Activated B cell treated with CpG ODN at 0.5 μM for 24 hours (primary cell): Measurements from ENCODE around the gene DENND10. TPM values are rescaled to one million over a fixed set of nuclear protein-coding genes. Genes with fewer than 3 reads are reported as not detected.
"Not testable (repeated sequence)": the region's sequence is repeated elsewhere in the genome, so short reads cannot be mapped to it uniquely, and the experiment has no call there.

Experiments used
- ATAC-seq: fragments of 200-7000 bp; cut with Tn5 transposase; one replicate; pipeline ENCODE4 v1.10.0; 2021; ENCODE audit warnings: low read depth, mild to moderate bottlenecking, moderate library complexity
- CTCF ChIA-PET: fragments of 350-600 bp; sonication (Branson Sonifier 250); formaldehyde crosslinking; loops from one replicate; lab custom pipeline; 2021; ENCODE audit warnings: antibody characterized with exemption; lab: Charles Lee
- POLR2A ChIA-PET: fragments of 350-600 bp; sonication (Branson Sonifier 250); formaldehyde crosslinking; loops from one replicate; lab custom pipeline; 2021; ENCODE audit warnings: antibody characterized with exemption; lab: Charles Lee
- DNase-seq: peaks from one replicate; pipeline ENCODE4 v3.0.0; 2022
- H3K27ac Mint-ChIP-seq: one replicate; pipeline ENCODE4 v1.8.0; 2020; ENCODE audit warnings: mixed read lengths
- H3K27me3 Mint-ChIP-seq: one replicate; pipeline ENCODE4 v1.8.0; 2021; ENCODE audit warnings: mixed read lengths
- H3K36me3 Mint-ChIP-seq: one replicate; pipeline ENCODE4 v1.8.0; 2021; ENCODE audit warnings: low read depth, mixed read lengths
- H3K4me1 Mint-ChIP-seq: one replicate; pipeline ENCODE4 v1.8.0; 2021; ENCODE audit warnings: mixed read lengths
- H3K4me3 Mint-ChIP-seq: one replicate; pipeline ENCODE4 v1.8.0; 2020; ENCODE audit warnings: mild to moderate bottlenecking, mixed read lengths
- H3K9me3 Mint-ChIP-seq: one replicate; pipeline ENCODE4 v1.8.0; 2020; ENCODE audit warnings: mixed read lengths
- intact Hi-C: fragments of 100-400 bp; cut with micrococcal nuclease; formaldehyde crosslinking; loops from one replicate; pipeline ENCODE4 v1.15.1; 2024
- total RNA-seq: library from RNA; stranded (reverse); gene quantifications from 2 replicates; pipeline ENCODE4 v1.2.3, GENCODE V29; 2022
- TF ChIP-seq, protein P1 (sequence below): fragments of 200-600 bp; IDR thresholded peaks from one replicate; pipeline ENCODE4 v1.8.0; 2022; ENCODE audit warnings: antibody characterized with exemption, mild to moderate bottlenecking

Gene DENND10
- total RNA-seq, 1 donor from 2014 or later = 15.0 TPM

DNA sequence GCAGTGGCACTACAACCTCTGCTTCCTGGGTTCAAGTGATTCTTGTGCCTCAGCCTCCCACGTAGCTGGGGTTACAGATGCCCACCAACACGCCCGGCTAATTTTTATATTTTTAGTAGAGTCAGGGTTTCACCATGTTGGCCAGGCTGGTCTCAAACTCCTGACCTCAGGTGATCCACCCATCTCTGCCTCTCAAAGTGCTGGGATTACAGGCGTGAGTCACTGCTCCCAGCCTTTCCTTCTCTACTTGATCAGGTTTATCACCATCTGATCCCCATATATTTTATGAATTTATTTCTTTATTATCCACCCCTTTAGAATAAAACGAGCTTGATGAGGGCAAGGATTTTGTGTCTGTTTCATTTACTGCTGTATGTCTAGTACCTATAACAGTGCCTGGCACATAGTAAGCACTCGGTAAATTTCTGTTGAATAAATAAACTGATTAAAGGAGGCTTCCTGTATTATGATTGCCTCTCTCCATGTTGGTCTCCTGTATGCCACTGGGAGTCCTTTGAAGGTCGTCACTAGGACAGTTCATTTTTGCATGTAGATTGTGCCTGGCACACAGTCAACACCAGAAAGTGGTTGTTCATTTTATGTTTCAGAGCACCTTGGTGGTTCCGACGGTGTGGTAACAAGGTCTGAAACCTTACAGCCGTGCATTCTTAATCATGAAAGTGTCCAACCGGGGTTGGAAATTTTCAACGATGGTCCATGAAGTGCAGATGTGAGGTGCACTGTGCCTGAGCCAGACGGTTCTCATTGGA is 13.7 kb upstream of the DENND10 start:
- H3K9me3 Mint-ChIP-seq = no peaks in the 10 kb centered on the region
- peaks cover 51% of the 10 kb centered on the region for H3K4me1 Mint-ChIP-seq
- no peak for DNase-seq
- no peaks in the 10 kb centered on the region for H3K27me3 Mint-ChIP-seq
- intact Hi-C loops = no loop called here
- POLR2A ChIA-PET = interaction anchor here (1.2 kb wide), 1 partner anchor 14 kb away, joined by 5 read pairs; the partner anchor contains the start of gene DENND10
- no peak for ATAC-seq
- H3K4me3 Mint-ChIP-seq = no peak overlapping the region
- CTCF ChIA-PET = no interaction called here
- peak overlapping the region; percentile 75 for H3K27ac Mint-ChIP-seq
- H3K36me3 Mint-ChIP-seq = no peaks in the 10 kb centered on the region
- TF ChIP-seq, protein P1, sequence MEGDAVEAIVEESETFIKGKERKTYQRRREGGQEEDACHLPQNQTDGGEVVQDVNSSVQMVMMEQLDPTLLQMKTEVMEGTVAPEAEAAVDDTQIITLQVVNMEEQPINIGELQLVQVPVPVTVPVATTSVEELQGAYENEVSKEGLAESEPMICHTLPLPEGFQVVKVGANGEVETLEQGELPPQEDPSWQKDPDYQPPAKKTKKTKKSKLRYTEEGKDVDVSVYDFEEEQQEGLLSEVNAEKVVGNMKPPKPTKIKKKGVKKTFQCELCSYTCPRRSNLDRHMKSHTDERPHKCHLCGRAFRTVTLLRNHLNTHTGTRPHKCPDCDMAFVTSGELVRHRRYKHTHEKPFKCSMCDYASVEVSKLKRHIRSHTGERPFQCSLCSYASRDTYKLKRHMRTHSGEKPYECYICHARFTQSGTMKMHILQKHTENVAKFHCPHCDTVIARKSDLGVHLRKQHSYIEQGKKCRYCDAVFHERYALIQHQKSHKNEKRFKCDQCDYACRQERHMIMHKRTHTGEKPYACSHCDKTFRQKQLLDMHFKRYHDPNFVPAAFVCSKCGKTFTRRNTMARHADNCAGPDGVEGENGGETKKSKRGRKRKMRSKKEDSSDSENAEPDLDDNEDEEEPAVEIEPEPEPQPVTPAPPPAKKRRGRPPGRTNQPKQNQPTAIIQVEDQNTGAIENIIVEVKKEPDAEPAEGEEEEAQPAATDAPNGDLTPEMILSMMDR = no peak

- DNase-seq = no peak
- no peaks in the 10 kb centered on the region for H3K9me3 Mint-ChIP-seq
Measured at GRCh38 chr10:119090968-119091367, 12.9 kb upstream of the DENND10 start.

DNA sequence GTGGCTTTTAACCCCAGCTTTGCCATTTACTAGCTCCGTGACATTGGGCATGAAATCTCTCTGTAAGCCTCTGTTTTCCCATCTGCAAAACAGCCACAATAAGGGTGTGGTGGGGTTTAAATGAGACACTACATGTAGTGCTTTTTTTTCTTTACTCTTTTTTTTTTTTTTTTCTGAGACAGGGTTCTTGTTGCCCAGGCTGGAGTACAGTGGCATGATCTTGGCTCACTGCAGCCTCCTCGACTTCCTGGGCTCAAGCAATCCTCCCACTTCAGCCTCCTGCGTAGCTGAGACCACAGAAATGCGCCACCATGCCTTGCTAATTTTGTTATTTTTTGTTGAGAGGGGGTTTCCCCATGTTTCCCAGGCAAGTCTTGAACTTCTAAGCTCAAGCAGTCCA is 8.3 kb upstream of the DENND10 start:
- POLR2A ChIA-PET = interaction anchor here (1.2 kb wide), 1 partner anchor 9 kb away, joined by 6 read pairs; no protein-coding TSS in a partner anchor
- TF ChIP-seq, protein P1 = no peak
- CTCF ChIA-PET = no interaction called here
- ATAC-seq (no peak), DNase-seq (no peak)
- intact Hi-C loops = no loop called here
- H3K4me1 Mint-ChIP-seq = peaks cover 14% of the 10 kb centered on the region
- no peaks in the 10 kb centered on the region for H3K27me3 Mint-ChIP-seq
- H3K4me3 Mint-ChIP-seq = no peak overlapping the region
- no peak overlapping the region for H3K27ac Mint-ChIP-seq
- no peaks in the 10 kb centered on the region for H3K9me3 Mint-ChIP-seq
- no peaks in the 10 kb centered on the region for H3K36me3 Mint-ChIP-seq

More at GRCh38 chr10:119090968-119091367, 12.9 kb upstream of the DENND10 start:
- intact Hi-C loops = no loop called here
- peak overlapping the region; percentile 15 for H3K4me3 Mint-ChIP-seq
- H3K27me3 Mint-ChIP-seq = no peaks in the 10 kb centered on the region
- H3K4me1 Mint-ChIP-seq = peaks cover 44% of the 10 kb centered on the region
- H3K27ac Mint-ChIP-seq = peak overlapping the region; percentile 75
- no peaks in the 10 kb centered on the region for H3K36me3 Mint-ChIP-seq
- ChIA-PET POLR2A (interaction anchor here (0.7 to 1.2 kb wide), 2 partner anchors 13 to 769 kb away, joined by 3 to 5 read pairs; partner anchors contain the start of gene DENND10), CTCF (no interaction called here)
- ATAC-seq = peak; percentile 65
- TF ChIP-seq, protein P1 = no peak

DNA sequence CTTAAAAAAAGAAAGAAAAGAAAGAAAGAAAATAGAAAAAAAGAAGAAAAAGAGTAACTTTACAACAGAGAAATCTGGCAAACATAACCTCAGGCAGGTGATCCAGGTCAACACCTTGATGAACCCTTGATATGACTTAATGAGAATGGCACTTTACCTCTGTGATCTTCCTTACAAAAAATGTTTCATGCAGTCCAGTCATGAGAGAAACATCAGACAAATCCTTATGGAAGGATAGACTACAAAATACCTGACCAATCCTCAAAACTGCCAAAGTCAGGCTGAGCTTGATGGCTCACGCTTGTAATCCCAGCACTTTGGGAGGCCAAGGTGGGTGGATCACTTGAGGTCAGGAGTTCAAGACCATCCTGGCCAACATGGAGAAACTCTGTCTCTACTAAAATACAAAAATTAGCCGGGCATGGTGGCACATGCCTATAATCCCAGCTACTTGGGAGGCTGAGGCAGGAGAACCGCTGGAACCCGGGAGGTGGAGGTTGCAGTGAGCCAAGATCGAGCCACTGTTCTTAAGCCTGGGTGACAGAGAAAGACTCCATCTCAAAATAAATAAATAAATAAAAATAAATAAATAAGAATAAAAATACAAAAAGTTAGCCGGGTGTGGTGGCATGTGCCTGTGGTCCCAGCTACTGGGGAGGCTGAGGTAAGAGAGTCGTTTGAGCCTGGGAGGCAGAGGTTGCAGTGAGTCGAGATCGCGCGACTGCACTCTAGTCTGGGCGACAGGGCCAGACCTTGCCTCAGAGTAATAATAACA is 7.1 kb upstream of the DENND10 start:
- H3K27me3 Mint-ChIP-seq, H3K4me1 Mint-ChIP-seq, DNase-seq, H3K4me3 Mint-ChIP-seq, POLR2A ChIA-PET, intact Hi-C loops, ATAC-seq, H3K27ac Mint-ChIP-seq, H3K36me3 Mint-ChIP-seq, CTCF ChIA-PET, H3K9me3 Mint-ChIP-seq: not testable (repeated sequence)

GRCh38 chr10:119098576-119098975 is 5.3 kb upstream of the DENND10 start:
- TF ChIP-seq, protein P1 = no peak
- intact Hi-C loops = no loop called here
- Mint-ChIP-seq H3K36me3 (no peaks in the 10 kb centered on the region), H3K27me3 (no peaks in the 10 kb centered on the region), H3K4me1 (peaks cover 8% of the 10 kb centered on the region), H3K27ac (no peak overlapping the region), H3K4me3 (no peak overlapping the region), H3K9me3 (no peaks in the 10 kb centered on the region)
- ATAC-seq = no peak
- no peak for DNase-seq
- ChIA-PET POLR2A (no interaction called here), CTCF (no interaction called here)
